GM23338 (cell line): Measurements from ENCODE around the gene HBZ.

Source experiments
- CREB1 ChIP-seq: fragments of 250-450 bp; sonication (Bioruptor Pico); IDR thresholded peaks from 2 replicates; pipeline ENCODE4 v1.5.0; 2020; ENCODE audit warnings: low read depth, mild to moderate bottlenecking, moderate library complexity
- CTCF ChIP-seq, 2 experiments: fragments of 200-600 bp in 1 of 2; sonication (generic) in 1 of 2; conservative IDR thresholded peaks; 2 replicates each; pipeline versions ENCODE4 v1.5.1 to v1.6.1; 2016 to 2017; ENCODE audit warnings: antibody characterized with exemption in 2 of 2, low read depth in 2 of 2, mild to moderate bottlenecking in 2 of 2, moderate library complexity in 1 of 2
- EZH2 ChIP-seq: fragments of 200-600 bp; sonication (generic); IDR thresholded peaks from one replicate; pipeline ENCODE4 v1.8.0; 2017; ENCODE audit warnings: antibody characterized with exemption, mild to moderate bottlenecking, low read depth; ENCODE audit not compliant: unreplicated experiment
- EZH2phosphoT487 ChIP-seq: fragments of 200-600 bp; sonication (generic); IDR thresholded peaks from one replicate; pipeline ENCODE4 v1.8.1; 2018; ENCODE audit warnings: antibody characterized with exemption; ENCODE audit not compliant: unreplicated experiment
- JUNB ChIP-seq: IDR thresholded peaks from one replicate; pipeline ENCODE4 v1.6.1; 2016; ENCODE audit warnings: antibody characterized with exemption; ENCODE audit not compliant: unreplicated experiment
- POLR2AphosphoS5 ChIP-seq: IDR thresholded peaks from 2 replicates; pipeline ENCODE4 v1.6.1; 2016; ENCODE audit warnings: antibody characterized with exemption, low read depth
- REST ChIP-seq: IDR thresholded peaks from one replicate; pipeline ENCODE4 v1.6.1; 2018; ENCODE audit warnings: antibody characterized with exemption; ENCODE audit not compliant: unreplicated experiment

DNA sequence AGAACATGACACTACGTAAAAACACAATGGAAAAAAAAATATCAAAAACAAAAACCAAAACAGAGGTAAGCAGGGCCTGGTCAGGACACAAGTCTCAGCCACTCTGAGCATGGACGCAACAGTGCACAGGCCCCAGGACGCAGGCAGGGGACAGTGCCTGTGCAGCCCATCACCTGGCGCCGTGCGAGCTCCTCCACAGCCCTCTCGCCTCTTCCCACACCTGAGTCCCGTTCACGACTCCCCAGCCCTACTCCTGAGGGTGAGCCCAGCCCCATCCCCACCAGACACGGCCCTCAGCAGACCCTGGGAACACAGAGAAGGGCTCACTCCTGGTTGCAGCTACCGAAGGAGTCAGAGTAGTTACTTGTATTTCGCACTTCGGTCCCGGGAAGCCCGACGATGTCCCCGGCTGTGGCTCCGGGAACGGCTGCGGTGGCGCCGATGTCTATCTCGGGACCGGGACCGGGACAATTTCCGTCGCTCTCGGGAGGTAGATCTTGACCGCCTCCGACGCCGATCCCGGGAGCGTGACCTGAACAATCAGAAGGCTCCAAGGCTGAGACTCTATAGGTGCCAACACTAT, 37.3 kb downstream of the HBZ start:
- no peak for TF ChIP-seq CTCF (conservative IDR thresholded peaks at IDR 0.05; ENCODE audit: low read depth in 2 of 2)
- TF ChIP-seq EZH2phosphoT487: no peak
- no peak for TF ChIP-seq JUNB
- no peak for TF ChIP-seq POLR2AphosphoS5
- TF ChIP-seq CREB1: no peak
- no peak for TF ChIP-seq EZH2
- no peak for TF ChIP-seq REST
